Transverse colon (tissue), 4 donors: ENCODE data around the gene PRDM5. TPM values are rescaled to one million over a fixed set of nuclear protein-coding genes. Genes with fewer than 3 reads are reported as not detected.

Source experiments
- DNase-seq: peaks from one replicate; pipeline ENCODE4 v3.0.0-alpha.2; 2019
- H3K27ac ChIP-seq, 4 donors: fragments of 200-600 bp; sonication (generic); 2 replicates each; pipeline ENCODE4 v1.5.1; 2016 to 2018; ENCODE audit warnings: inconsistent platforms in 4 of 4
- H3K27me3 ChIP-seq: fragments of 200-600 bp; sonication (generic); 2 replicates; pipeline ENCODE4 v1.5.1; 2017; ENCODE audit warnings: inconsistent platforms
- H3K36me3 ChIP-seq, 4 donors: fragments of 200-600 bp; sonication (generic); 2 replicates each; pipeline ENCODE4 v1.5.1; 2017 to 2019; ENCODE audit warnings: inconsistent platforms in 4 of 4
- H3K4me1 ChIP-seq, 4 donors: fragments of 200-600 bp; sonication (generic); 2 replicates each; pipeline ENCODE4 v1.5.1; 2017 to 2020; ENCODE audit warnings: inconsistent platforms in 4 of 4
- H3K4me3 ChIP-seq, 4 donors: fragments of 200-600 bp; sonication (generic); 1 replicate in 1 of 4; 2 replicates in 3 of 4; pipeline versions ENCODE4 v1.5.1 to v1.6.1; 2017 to 2019; ENCODE audit warnings: inconsistent platforms in 4 of 4
- H3K9me3 ChIP-seq, 2 donors: fragments of 200-600 bp; sonication (generic); 2 replicates each; pipeline ENCODE4 v1.5.1; 2017 to 2019; ENCODE audit warnings: inconsistent platforms in 2 of 2
- EP300 ChIP-seq: sonication (generic); formaldehyde crosslinking; IDR thresholded peaks from one replicate; pipeline ENCODE4 v1.6.1; 2017; ENCODE audit warnings: antibody characterized with exemption, low read depth
- POLR2A ChIP-seq: fragments of 450-650 bp; IDR thresholded peaks from one replicate; pipeline ENCODE4 v1.6.1; 2016; ENCODE audit warnings: antibody characterized with exemption, mild to moderate bottlenecking, moderate library complexity
- POLR2AphosphoS5 ChIP-seq, 3 donors: sonication (generic); formaldehyde crosslinking; IDR thresholded peaks; one replicate each; pipeline ENCODE4 v1.6.1; 2016; ENCODE audit warnings: antibody characterized with exemption in 3 of 3
- WGBS, 2 donors: methylation state at CpG; one replicate each; pipeline ENCODE4 v1.1.5; 2018; ENCODE audit warnings: low coverage in 1 of 2; 5-methylcytosine and 5-hydroxymethylcytosine counted together
- in situ Hi-C, 4 donors: fragments of 200-750 bp; cut with MboI; loops; one replicate each; pipeline versions ENCODE4 v1.15.0 to v1.15.1; 2017; ENCODE audit warnings: low sequenced_read_pairs in 3 of 4, low pct_ligation_motif_present in 1 of 4, low pct_unique_long_range_greater_than_20kb in 1 of 4
- intact Hi-C: fragments of 100-400 bp; cut with DNase I; formaldehyde crosslinking; loops from one replicate; pipeline ENCODE4 v1.15.1; 2023; ENCODE audit warnings: low total_unique reads
- total RNA-seq, 4 donors: library from RNA; depleted of rRNA; stranded (reverse); fragments of >200 nt; gene quantifications; one replicate each; pipeline ENCODE4 v1.1.0, GENCODE V29; 2016
- TF ChIP-seq, protein P1 (sequence below), 5 experiments: fragments of 200-600 bp in 3 of 5; fragments of 450-650 bp in 2 of 5; sonication (generic) in 3 of 5; IDR thresholded peaks; 1 replicate in 2 of 5; 2 replicates in 3 of 5; pipeline ENCODE4 v1.5.1; 2016 to 2017; ENCODE audit warnings: antibody characterized with exemption in 5 of 5, inconsistent platforms in 3 of 5, mild to moderate bottlenecking in 2 of 5, moderate library complexity in 1 of 5

PRDM5 gene
- total RNA-seq, 4 donors from 2014 or later: 3.8 to 7.9 (median 6.9) TPM

DNA sequence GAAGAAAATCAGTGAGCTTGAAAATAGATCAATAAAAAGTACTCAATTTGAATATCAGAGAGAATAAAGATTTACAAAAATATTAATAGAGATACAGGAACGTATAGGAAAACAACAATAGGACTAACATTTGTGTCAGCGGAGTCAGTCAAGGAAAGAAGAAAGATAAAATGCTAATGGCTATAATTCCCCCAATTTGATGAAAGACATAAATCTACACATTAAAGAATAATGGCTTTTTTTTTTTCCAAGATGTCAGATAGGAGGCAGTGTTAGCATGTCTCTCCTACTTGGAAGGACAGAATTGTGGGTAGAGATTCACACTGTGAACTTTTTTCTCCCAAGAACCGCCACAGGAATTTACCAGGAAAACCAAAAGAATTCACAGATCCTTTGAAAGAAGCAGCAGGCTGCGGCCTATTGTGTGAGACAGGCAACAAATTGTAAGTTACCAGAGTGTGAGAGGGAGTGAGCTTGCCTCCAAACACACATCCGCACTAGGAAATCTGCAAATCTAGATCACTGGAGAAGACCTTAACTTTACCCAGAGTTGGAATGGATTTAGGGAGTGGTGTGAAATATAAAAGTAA is 249.9 kb downstream of the PRDM5 start:
- H3K4me3 ChIP-seq: no peak overlapping the region
- no peaks in the 10 kb centered on the region for H3K36me3 ChIP-seq
- peaks cover 0 to 3% of the 10 kb centered on the region in 2 donors for H3K9me3 ChIP-seq
- no peak for DNase-seq
- intact Hi-C loops: no loop called here
- H3K4me1 ChIP-seq: no peaks in the 10 kb centered on the region
- no peak overlapping the region for H3K27ac ChIP-seq
- no peaks in the 10 kb centered on the region for H3K27me3 ChIP-seq
- TF ChIP-seq, protein P1, sequence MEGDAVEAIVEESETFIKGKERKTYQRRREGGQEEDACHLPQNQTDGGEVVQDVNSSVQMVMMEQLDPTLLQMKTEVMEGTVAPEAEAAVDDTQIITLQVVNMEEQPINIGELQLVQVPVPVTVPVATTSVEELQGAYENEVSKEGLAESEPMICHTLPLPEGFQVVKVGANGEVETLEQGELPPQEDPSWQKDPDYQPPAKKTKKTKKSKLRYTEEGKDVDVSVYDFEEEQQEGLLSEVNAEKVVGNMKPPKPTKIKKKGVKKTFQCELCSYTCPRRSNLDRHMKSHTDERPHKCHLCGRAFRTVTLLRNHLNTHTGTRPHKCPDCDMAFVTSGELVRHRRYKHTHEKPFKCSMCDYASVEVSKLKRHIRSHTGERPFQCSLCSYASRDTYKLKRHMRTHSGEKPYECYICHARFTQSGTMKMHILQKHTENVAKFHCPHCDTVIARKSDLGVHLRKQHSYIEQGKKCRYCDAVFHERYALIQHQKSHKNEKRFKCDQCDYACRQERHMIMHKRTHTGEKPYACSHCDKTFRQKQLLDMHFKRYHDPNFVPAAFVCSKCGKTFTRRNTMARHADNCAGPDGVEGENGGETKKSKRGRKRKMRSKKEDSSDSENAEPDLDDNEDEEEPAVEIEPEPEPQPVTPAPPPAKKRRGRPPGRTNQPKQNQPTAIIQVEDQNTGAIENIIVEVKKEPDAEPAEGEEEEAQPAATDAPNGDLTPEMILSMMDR (IDR thresholded peaks at IDR 0.05): no peak
- TF ChIP-seq POLR2AphosphoS5 (IDR thresholded peaks at IDR 0.05) (no peak), POLR2A (no peak), EP300 (no peak)
- 81 to 100% methylated on average over 5 of the region's 5 CpGs for WGBS, 2 donors
- in situ Hi-C loops: no loop called here

DNA sequence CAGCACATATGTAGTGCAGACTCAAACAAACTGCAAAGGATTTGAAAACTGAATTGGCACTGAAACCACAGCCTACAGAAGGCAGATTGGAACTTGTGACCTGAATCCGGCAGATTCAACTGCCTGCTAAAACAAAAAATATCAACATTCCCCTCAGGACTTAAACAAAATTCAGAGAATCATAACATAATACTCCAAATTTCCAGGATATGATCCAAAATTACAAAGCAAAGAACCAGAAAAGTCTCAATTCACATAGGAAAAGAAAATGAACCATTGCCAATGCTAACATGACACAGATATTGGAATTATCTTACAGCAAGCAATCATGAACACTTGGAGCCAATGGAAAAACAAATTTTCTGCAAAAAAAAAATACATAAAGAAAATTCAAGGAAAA is 250.4 kb downstream of the PRDM5 start:
- Histone ChIP-seq H3K36me3 (no peaks in the 10 kb centered on the region), H3K9me3 (peaks cover 0 to 3% of the 10 kb centered on the region in 2 donors), H3K27ac (no peak overlapping the region), H3K27me3 (no peaks in the 10 kb centered on the region), H3K4me1 (no peaks in the 10 kb centered on the region), H3K4me3 (no peak overlapping the region)
- in situ Hi-C loops: no loop called here
- intact Hi-C loops: no loop called here
- TF ChIP-seq, protein P1 (IDR thresholded peaks at IDR 0.05): no peak
- no peak for TF ChIP-seq POLR2AphosphoS5 (IDR thresholded peaks at IDR 0.05)
- no peak for TF ChIP-seq EP300
- TF ChIP-seq POLR2A: no peak
- no peak for DNase-seq
- 29 to 32% methylated on average over 1 of the region's 1 CpG for WGBS, 2 donors

DNA sequence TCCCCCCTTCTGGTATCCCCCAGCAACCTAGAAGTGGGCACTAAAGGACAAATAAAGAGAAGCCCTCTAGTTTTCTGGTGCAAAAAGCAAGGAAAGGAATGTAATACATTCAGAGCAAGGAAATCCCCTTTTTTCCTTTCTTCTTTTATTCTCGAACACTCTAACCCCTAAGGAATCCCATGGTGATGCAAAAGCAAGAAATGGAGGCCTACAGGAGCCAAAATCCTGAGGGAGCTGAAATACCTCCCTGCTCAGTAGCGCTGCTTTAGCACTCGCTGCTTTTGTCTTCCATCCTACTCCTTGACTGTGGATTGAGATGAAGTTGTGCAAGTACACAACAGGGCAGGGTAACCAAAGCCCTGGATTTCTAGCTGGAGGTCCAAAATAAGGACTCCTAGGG is 251.0 kb downstream of the PRDM5 start:
- Histone ChIP-seq H3K9me3 (peaks cover 0 to 3% of the 10 kb centered on the region in 2 donors), H3K36me3 (no peaks in the 10 kb centered on the region), H3K4me1 (no peaks in the 10 kb centered on the region), H3K4me3 (no peak overlapping the region), H3K27ac (no peak overlapping the region), H3K27me3 (no peaks in the 10 kb centered on the region)
- in situ Hi-C loops (no loop called here), intact Hi-C loops (no loop called here)
- DNase-seq: no peak
- TF ChIP-seq POLR2A (no peak), POLR2AphosphoS5 (IDR thresholded peaks at IDR 0.05) (no peak), EP300 (no peak)
- TF ChIP-seq, protein P1 (IDR thresholded peaks at IDR 0.05): no peak
- 60 to 94% methylated on average over 1 to 3 of the region's 3 CpGs for WGBS, 2 donors

GRCh38 chr4:120667102-120667501 is 255.4 kb downstream of the PRDM5 start:
- in situ Hi-C loops (no loop called here), intact Hi-C loops (no loop called here)
- DNase-seq: no peak
- Histone ChIP-seq H3K27me3 (no peaks in the 10 kb centered on the region), H3K36me3 (no peaks in the 10 kb centered on the region), H3K9me3 (peaks cover 0 to 3% of the 10 kb centered on the region in 2 donors), H3K4me1 (no peaks in the 10 kb centered on the region), H3K27ac (no peak overlapping the region), H3K4me3 (no peak overlapping the region)
- WGBS, 2 donors: 76 to 92% methylated on average over 3 of the region's 3 CpGs
- TF ChIP-seq POLR2A (no peak), POLR2AphosphoS5 (IDR thresholded peaks at IDR 0.05) (no peak), EP300 (no peak)
- TF ChIP-seq, protein P1 (IDR thresholded peaks at IDR 0.05): no peak
